CD14-positive monocyte (primary cell): ENCODE data around the gene XRCC5. TPM values are rescaled to one million over a fixed set of nuclear protein-coding genes. Genes with fewer than 3 reads are reported as not detected.

Source experiments
- DNase-seq, 3 donors: peaks; one replicate each; pipeline ENCODE4 v3.0.0-alpha.2; 2011 to 2022
- H2AFZ ChIP-seq: 2 replicates; pipeline ENCODE4 v1.6.0; 2012; ENCODE audit warnings: mild to moderate bottlenecking, low read depth, low read length, inconsistent platforms; ENCODE audit not compliant: insufficient read depth, poor library complexity, severe bottlenecking
- H3K27ac ChIP-seq, 2 donors: 1 replicate in 1 of 2; 2 replicates in 1 of 2; pipeline ENCODE4 v1.5.1; 2012 to 2013; ENCODE audit warnings: low read length in 2 of 2, control low read depth in 1 of 2, inconsistent platforms in 1 of 2, low read depth in 1 of 2, mild to moderate bottlenecking in 1 of 2
- H3K27me3 ChIP-seq, 2 donors: one replicate each; pipeline versions ENCODE4 v1.6.0 to v1.6.1; 2011 to 2013; ENCODE audit warnings: low read length in 2 of 2; ENCODE audit not compliant: control insufficient read depth in 2 of 2, insufficient read depth in 2 of 2
- H3K36me3 ChIP-seq, 2 donors: replicated peaks in 1 of 2; 1 replicate in 1 of 2; 2 replicates in 1 of 2; pipeline versions ENCODE4 v1.5.1 to v1.6.1; 2012 to 2013; ENCODE audit warnings: low read length in 2 of 2, control low read depth in 1 of 2, inconsistent platforms in 1 of 2, mild to moderate bottlenecking in 1 of 2; ENCODE audit not compliant: insufficient read depth in 2 of 2, control insufficient read depth in 1 of 2
- H3K4me1 ChIP-seq, 2 donors: 1 replicate in 1 of 2; 2 replicates in 1 of 2; pipeline versions ENCODE4 v1.5.1 to v1.6.1; 2012 to 2013; ENCODE audit warnings: low read length in 2 of 2, control low read depth in 1 of 2, inconsistent platforms in 1 of 2, mild to moderate bottlenecking in 1 of 2, moderate library complexity in 1 of 2; ENCODE audit not compliant: insufficient read depth in 2 of 2, control insufficient read depth in 1 of 2
- H3K4me2 ChIP-seq: replicated peaks from 2 replicates; pipeline ENCODE3; 2012; ENCODE audit warnings: low read length, moderate library complexity, mild to moderate bottlenecking; ENCODE audit not compliant: poor library complexity, severe bottlenecking; ENCODE audit errors: extremely low read depth
- H3K4me3 ChIP-seq, 3 experiments: fragments of 200-600 bp in 1 of 3; sonication (generic) in 1 of 3; replicated peaks in 1 of 3; 1 replicate in 2 of 3; 2 replicates in 1 of 3; pipeline ENCODE4 v1.5.1; 2011 to 2013; ENCODE audit warnings: low read length in 3 of 3, mild to moderate bottlenecking in 3 of 3, control low read depth in 2 of 3, low read depth in 2 of 3, inconsistent platforms in 1 of 3, moderate library complexity in 1 of 3
- H3K79me2 ChIP-seq: 2 replicates; pipeline ENCODE4 v1.6.0; 2012; ENCODE audit warnings: mild to moderate bottlenecking, control low read depth, inconsistent platforms, low read length, moderate library complexity; ENCODE audit not compliant: insufficient read depth
- H3K9ac ChIP-seq: 2 replicates; pipeline ENCODE4 v1.6.0; 2017; ENCODE audit warnings: low read length, mild to moderate bottlenecking; ENCODE audit not compliant: insufficient read depth, poor library complexity, severe bottlenecking
- H3K9me3 ChIP-seq, 2 donors: replicated peaks in 1 of 2; 1 replicate in 1 of 2; 2 replicates in 1 of 2; pipeline versions ENCODE4 v1.5.1 to v1.6.1; 2012 to 2013; ENCODE audit warnings: low read length in 2 of 2, control low read depth in 1 of 2; ENCODE audit not compliant: control insufficient read depth in 1 of 2, insufficient read depth in 1 of 2
- H4K20me1 ChIP-seq: 2 replicates; pipeline ENCODE4 v1.6.0; 2012; ENCODE audit warnings: mild to moderate bottlenecking, low read length, control low read depth, moderate library complexity; ENCODE audit not compliant: insufficient read depth
- H3K27ac Mint-ChIP-seq, 7 donors: one replicate each; pipeline ENCODE4 v1.8.0; 2020; ENCODE audit warnings: mild to moderate bottlenecking in 7 of 7, mixed read lengths in 7 of 7, moderate library complexity in 6 of 7, inconsistent platforms in 2 of 7
- H3K27me3 Mint-ChIP-seq, 3 donors: one replicate each; pipeline ENCODE4 v1.8.0; 2021 to 2022; ENCODE audit warnings: low read depth in 3 of 3, mild to moderate bottlenecking in 3 of 3, mixed read lengths in 3 of 3, moderate library complexity in 3 of 3, inconsistent platforms in 1 of 3
- H3K36me3 Mint-ChIP-seq, 2 donors: one replicate each; pipeline ENCODE4 v1.8.0; 2020; ENCODE audit warnings: mixed read lengths in 2 of 2, inconsistent platforms in 1 of 2, mild to moderate bottlenecking in 1 of 2
- H3K4me1 Mint-ChIP-seq: one replicate; pipeline ENCODE4 v1.8.0; 2020; ENCODE audit warnings: mild to moderate bottlenecking, mixed read lengths
- H3K4me3 Mint-ChIP-seq, 2 donors: one replicate each; pipeline ENCODE4 v1.8.0; 2020; ENCODE audit warnings: mild to moderate bottlenecking in 2 of 2, mixed read lengths in 2 of 2, moderate library complexity in 1 of 2
- H3K9me3 Mint-ChIP-seq, 7 donors: one replicate each; pipeline ENCODE4 v1.8.0; 2020 to 2022; ENCODE audit warnings: mixed read lengths in 7 of 7, mild to moderate bottlenecking in 6 of 7, moderate library complexity in 6 of 7, inconsistent platforms in 2 of 7
- CTCF ChIP-seq: fragments of 200-600 bp; IDR thresholded peaks from one replicate; pipeline ENCODE4 v1.8.0; 2022; ENCODE audit warnings: antibody characterized with exemption, mild to moderate bottlenecking
- WGBS: methylation state at CpG from one replicate; pipeline ENCODE4 v1.1.5; 2013; ENCODE audit warnings: missing lambda C conversion rate; ENCODE audit not compliant: insufficient coverage; 5-methylcytosine and 5-hydroxymethylcytosine counted together
- intact Hi-C, 2 donors: fragments of 100-400 bp; cut with micrococcal nuclease; formaldehyde crosslinking; loops; one replicate each; pipeline versions ENCODE4 v1.15.0 to v1.15.1; 2023
- polyA plus RNA-seq, 3 donors: library from polyadenylated mRNA; depleted of rRNA in 1 of 3; unstranded in 2 of 3; stranded (reverse) in 1 of 3; fragments of 300-500 nt in 2 of 3; fragments of >200 nt in 1 of 3; fragmentation: Illumina TruSeq in 2 of 3; gene quantifications; 1 replicate in 2 of 3; 2 replicates in 1 of 3; pipeline ENCODE4 v1.2.3, GENCODE V29; 2012 to 2021

Gene XRCC5
- polyA plus RNA-seq, 3 donors = 55.3 to 281 (median 258) TPM

- Histone ChIP-seq H3K36me3 (peaks cover 36 to 77% of the 10 kb centered on the region in 2 donors), H3K79me2 (peaks cover 57% of the 10 kb centered on the region)
- H3K9me3 Mint-ChIP-seq = no peaks in the 10 kb centered on the region
Measured at GRCh38 chr2:216188559-216188850, 79.4 kb downstream of the XRCC5 start.

GRCh38 chr2:216188956-216189355 is 79.8 kb downstream of the XRCC5 start:
- no peaks in the 10 kb centered on the region for H3K27me3 Mint-ChIP-seq
- Histone ChIP-seq H2AFZ (no peak overlapping the region), H3K9ac (no peak overlapping the region), H3K27ac (no peak overlapping the region), H4K20me1 (peaks cover 91% of the 10 kb centered on the region), H3K4me2 (no peak overlapping the region), H3K9me3 (no peaks in the 10 kb centered on the region), H3K4me3 (no peak overlapping the region), H3K4me1 (peaks cover 5 to 7% of the 10 kb centered on the region in 2 donors), H3K36me3 (peaks cover 41 to 81% of the 10 kb centered on the region in 2 donors), H3K27me3 (no peaks in the 10 kb centered on the region), H3K79me2 (peaks cover 55% of the 10 kb centered on the region)
- H3K9me3 Mint-ChIP-seq = no peaks in the 10 kb centered on the region
- H3K4me1 Mint-ChIP-seq = peaks cover 15% of the 10 kb centered on the region
- no peak for DNase-seq
- no peak for TF ChIP-seq CTCF
- WGBS = 80% methylated on average over 1 of the region's 2 CpGs
- peak overlapping the region in 1 of 7 donors; percentile 54 for H3K27ac Mint-ChIP-seq
- no peak overlapping the region for H3K4me3 Mint-ChIP-seq
- peaks cover 60 to 78% of the 10 kb centered on the region in 2 donors for H3K36me3 Mint-ChIP-seq
- intact Hi-C loops = no loop called here

More at GRCh38 chr2:216188559-216188850, 79.4 kb downstream of the XRCC5 start:
- peaks cover 10 to 11% of the 10 kb centered on the region in 2 donors for H3K4me1 ChIP-seq
- DNase-seq = no peak
- no peak overlapping the region for H3K9ac ChIP-seq
- H3K4me1 Mint-ChIP-seq = peaks cover 20% of the 10 kb centered on the region
- H3K4me3 ChIP-seq = no peak overlapping the region
- H3K27me3 ChIP-seq = no peaks in the 10 kb centered on the region
- WGBS = no CpG with 5 or more reads among the region's 3 CpGs
- no peak for TF ChIP-seq CTCF
- no peak overlapping the region for H3K27ac ChIP-seq
- H3K4me3 Mint-ChIP-seq = no peak overlapping the region
- no peaks in the 10 kb centered on the region for H3K27me3 Mint-ChIP-seq
- intact Hi-C loops = no loop called here
- H3K4me2 ChIP-seq = no peak overlapping the region
- H3K27ac Mint-ChIP-seq = peak overlapping the region in 2 of 7 donors; percentile 2 to 11
- H3K9me3 ChIP-seq = no peaks in the 10 kb centered on the region
- H2AFZ ChIP-seq = no peak overlapping the region
- H4K20me1 ChIP-seq = peaks cover 94% of the 10 kb centered on the region
- H3K36me3 Mint-ChIP-seq = peaks cover 58 to 76% of the 10 kb centered on the region in 2 donors
